HCT116 (cell line): Measurements from ENCODE around the gene CACNA1G. TPM values are rescaled to one million over a fixed set of nuclear protein-coding genes. Genes with fewer than 3 reads are reported as not detected.

Experiments
- CBX3 ChIP-seq: IDR thresholded peaks from 2 replicates; pipeline ENCODE4 v1.6.1; 2012; ENCODE audit warnings: low read depth
- POLR2AphosphoS5 ChIP-seq: IDR thresholded peaks from 2 replicates; pipeline ENCODE4 v1.6.1; 2011; ENCODE audit warnings: mild to moderate bottlenecking, low read depth, low read length, moderate library complexity
- RAD21 ChIP-seq: IDR thresholded peaks from 2 replicates; pipeline ENCODE4 v1.6.1; 2012; ENCODE audit warnings: low read depth, mild to moderate bottlenecking
- TCF7L2 ChIP-seq: IDR thresholded peaks from 2 replicates; pipeline ENCODE4 v1.7.0; 2011; ENCODE audit warnings: borderline replicate concordance, inconsistent platforms; ENCODE audit not compliant: insufficient read depth, insufficient read length; ENCODE audit errors: extremely low read depth
- YY1 ChIP-seq: IDR thresholded peaks from 2 replicates; pipeline ENCODE4 v1.6.1; 2011; ENCODE audit warnings: low read length, low read depth, moderate library complexity, mild to moderate bottlenecking; ENCODE audit not compliant: insufficient replicate concordance; ENCODE audit errors: extremely low read depth
- ZFX ChIP-seq: fragments of 450-650 bp; IDR thresholded peaks from 2 replicates; pipeline ENCODE4 v1.6.1; 2017
- ZNF274 ChIP-seq: fragments of 200-500 bp; sonication (Bioruptor generic); IDR thresholded peaks from 2 replicates; pipeline ENCODE4 v1.6.1; 2014; ENCODE audit warnings: mild to moderate bottlenecking, low read depth, low read length, inconsistent platforms
- total RNA-seq: library from RNA; stranded (reverse); gene quantifications from one replicate; pipeline ENCODE4 v1.2.1, GENCODE V29; 2021; ENCODE audit not compliant: unreplicated experiment
- TF ChIP-seq, protein P1 (sequence below): IDR thresholded peaks from 2 replicates; pipeline ENCODE4 v1.6.1; 2012; ENCODE audit warnings: low read depth
- TF ChIP-seq, protein P2 (sequence below), 3 experiments: fragments of 200-600 bp in 1 of 3; sonication (generic) in 1 of 3; IDR thresholded peaks in 2 of 3; conservative IDR thresholded peaks in 1 of 3; 2 replicates each; pipeline ENCODE4 v1.5.1; 2012 to 2017; ENCODE audit warnings: low read depth in 2 of 3, low read length in 2 of 3, antibody characterized with exemption in 1 of 3, borderline replicate concordance in 1 of 3, control low read depth in 1 of 3, mild to moderate bottlenecking in 1 of 3, mixed read lengths in 1 of 3, mixed run types in 1 of 3, moderate library complexity in 1 of 3; ENCODE audit not compliant: insufficient read depth in 1 of 3

CACNA1G gene
- total RNA-seq, 1 experiment from 2014 or later, result 3.4 TPM

DNA sequence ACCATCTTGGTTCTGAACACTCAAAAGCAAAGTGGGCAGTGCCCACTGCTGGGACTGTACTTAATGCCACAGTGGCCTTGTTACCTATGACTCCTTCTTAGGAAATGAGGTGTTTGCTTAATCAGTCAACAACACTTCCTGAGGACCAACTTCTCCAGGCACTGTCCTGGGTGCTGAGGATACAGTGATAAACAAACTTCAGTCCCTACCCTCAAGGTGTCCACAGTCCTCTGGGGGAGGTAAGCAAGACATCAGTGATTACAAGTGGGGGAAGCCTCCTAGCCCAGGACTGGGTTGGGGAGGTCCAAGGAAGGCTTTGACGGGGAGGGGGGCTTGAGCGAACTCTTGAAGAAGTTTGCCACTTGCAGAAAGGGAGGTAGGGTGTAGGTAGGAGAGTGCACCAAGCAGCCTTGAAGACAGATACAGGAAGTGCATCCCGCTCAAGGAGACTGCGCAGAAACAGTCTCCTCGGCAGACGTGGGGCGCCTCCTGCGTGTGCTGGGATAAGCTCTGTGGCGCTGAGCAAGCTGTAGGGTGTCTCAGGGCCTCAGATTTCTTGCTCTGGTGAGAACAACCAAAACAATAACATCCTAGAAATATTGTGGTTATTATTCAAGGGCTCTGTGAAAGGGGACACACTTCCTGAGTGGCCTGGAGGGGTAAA, 71.5 kb downstream of the CACNA1G start (continued):
- TF ChIP-seq, protein P1, sequence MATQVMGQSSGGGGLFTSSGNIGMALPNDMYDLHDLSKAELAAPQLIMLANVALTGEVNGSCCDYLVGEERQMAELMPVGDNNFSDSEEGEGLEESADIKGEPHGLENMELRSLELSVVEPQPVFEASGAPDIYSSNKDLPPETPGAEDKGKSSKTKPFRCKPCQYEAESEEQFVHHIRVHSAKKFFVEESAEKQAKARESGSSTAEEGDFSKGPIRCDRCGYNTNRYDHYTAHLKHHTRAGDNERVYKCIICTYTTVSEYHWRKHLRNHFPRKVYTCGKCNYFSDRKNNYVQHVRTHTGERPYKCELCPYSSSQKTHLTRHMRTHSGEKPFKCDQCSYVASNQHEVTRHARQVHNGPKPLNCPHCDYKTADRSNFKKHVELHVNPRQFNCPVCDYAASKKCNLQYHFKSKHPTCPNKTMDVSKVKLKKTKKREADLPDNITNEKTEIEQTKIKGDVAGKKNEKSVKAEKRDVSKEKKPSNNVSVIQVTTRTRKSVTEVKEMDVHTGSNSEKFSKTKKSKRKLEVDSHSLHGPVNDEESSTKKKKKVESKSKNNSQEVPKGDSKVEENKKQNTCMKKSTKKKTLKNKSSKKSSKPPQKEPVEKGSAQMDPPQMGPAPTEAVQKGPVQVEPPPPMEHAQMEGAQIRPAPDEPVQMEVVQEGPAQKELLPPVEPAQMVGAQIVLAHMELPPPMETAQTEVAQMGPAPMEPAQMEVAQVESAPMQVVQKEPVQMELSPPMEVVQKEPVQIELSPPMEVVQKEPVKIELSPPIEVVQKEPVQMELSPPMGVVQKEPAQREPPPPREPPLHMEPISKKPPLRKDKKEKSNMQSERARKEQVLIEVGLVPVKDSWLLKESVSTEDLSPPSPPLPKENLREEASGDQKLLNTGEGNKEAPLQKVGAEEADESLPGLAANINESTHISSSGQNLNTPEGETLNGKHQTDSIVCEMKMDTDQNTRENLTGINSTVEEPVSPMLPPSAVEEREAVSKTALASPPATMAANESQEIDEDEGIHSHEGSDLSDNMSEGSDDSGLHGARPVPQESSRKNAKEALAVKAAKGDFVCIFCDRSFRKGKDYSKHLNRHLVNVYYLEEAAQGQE, result no peak
- TF ChIP-seq ZNF274 (no peak), RAD21 (no peak), CBX3 (no peak), POLR2AphosphoS5 (no peak), TCF7L2 (no peak), YY1 (no peak), ZFX (no peak)
- TF ChIP-seq, protein P2, sequence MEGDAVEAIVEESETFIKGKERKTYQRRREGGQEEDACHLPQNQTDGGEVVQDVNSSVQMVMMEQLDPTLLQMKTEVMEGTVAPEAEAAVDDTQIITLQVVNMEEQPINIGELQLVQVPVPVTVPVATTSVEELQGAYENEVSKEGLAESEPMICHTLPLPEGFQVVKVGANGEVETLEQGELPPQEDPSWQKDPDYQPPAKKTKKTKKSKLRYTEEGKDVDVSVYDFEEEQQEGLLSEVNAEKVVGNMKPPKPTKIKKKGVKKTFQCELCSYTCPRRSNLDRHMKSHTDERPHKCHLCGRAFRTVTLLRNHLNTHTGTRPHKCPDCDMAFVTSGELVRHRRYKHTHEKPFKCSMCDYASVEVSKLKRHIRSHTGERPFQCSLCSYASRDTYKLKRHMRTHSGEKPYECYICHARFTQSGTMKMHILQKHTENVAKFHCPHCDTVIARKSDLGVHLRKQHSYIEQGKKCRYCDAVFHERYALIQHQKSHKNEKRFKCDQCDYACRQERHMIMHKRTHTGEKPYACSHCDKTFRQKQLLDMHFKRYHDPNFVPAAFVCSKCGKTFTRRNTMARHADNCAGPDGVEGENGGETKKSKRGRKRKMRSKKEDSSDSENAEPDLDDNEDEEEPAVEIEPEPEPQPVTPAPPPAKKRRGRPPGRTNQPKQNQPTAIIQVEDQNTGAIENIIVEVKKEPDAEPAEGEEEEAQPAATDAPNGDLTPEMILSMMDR (IDR thresholded peaks at IDR 0.05 in 2 of 3, conservative IDR thresholded peaks at IDR 0.05 in 1 of 3; ENCODE audit: borderline replicate concordance in 1 of 3, insufficient read depth in 1 of 3, low read depth in 2 of 3, low read length in 2 of 3), result no peak
